Trophoblast cell (in vitro differentiated cells and primary cell): Measurements from ENCODE around the gene SSX2IP.
A peak's percentile ranks its signal among the peaks of the same experiment; 100 is the strongest.

ENCODE experiments used
- DNase-seq, 2 donors: peaks; one replicate each; pipeline ENCODE4 v3.0.0-alpha.2; 2016
- H2AFZ ChIP-seq: 2 replicates; pipeline ENCODE4 v1.6.1; 2013; ENCODE audit warnings: low read length, moderate library complexity, mild to moderate bottlenecking; ENCODE audit not compliant: insufficient read depth, poor library complexity
- H2AK5ac ChIP-seq: 2 replicates; pipeline ENCODE4 v1.6.1; 2013; ENCODE audit warnings: mild to moderate bottlenecking, low read length
- H2BK120ac ChIP-seq: 2 replicates; pipeline ENCODE4 v1.6.1; 2013; ENCODE audit warnings: low read length, mild to moderate bottlenecking, moderate library complexity; ENCODE audit not compliant: insufficient read depth, poor library complexity
- H2BK12ac ChIP-seq: 2 replicates; pipeline ENCODE4 v1.6.1; 2013; ENCODE audit warnings: mild to moderate bottlenecking, low read length, moderate library complexity
- H2BK5ac ChIP-seq: 2 replicates; pipeline ENCODE4 v1.6.1; 2013; ENCODE audit warnings: low read length, low read depth, moderate library complexity, mild to moderate bottlenecking; ENCODE audit not compliant: poor library complexity
- H3K14ac ChIP-seq: 2 replicates; pipeline ENCODE4 v1.6.1; 2013; ENCODE audit warnings: mild to moderate bottlenecking, low read length
- H3K18ac ChIP-seq: 2 replicates; pipeline ENCODE4 v1.6.1; 2013; ENCODE audit warnings: mild to moderate bottlenecking, low read length
- H3K23ac ChIP-seq: 2 replicates; pipeline ENCODE4 v1.6.1; 2013; ENCODE audit warnings: low read length
- H3K27ac ChIP-seq: 2 replicates; pipeline ENCODE4 v1.5.1; 2013; ENCODE audit warnings: low read depth, mild to moderate bottlenecking, inconsistent platforms, low read length, moderate library complexity
- H3K27me3 ChIP-seq: 2 replicates; pipeline ENCODE4 v1.6.1; 2013; ENCODE audit warnings: inconsistent platforms, mild to moderate bottlenecking, low read length, moderate library complexity; ENCODE audit not compliant: insufficient read depth
- H3K36me3 ChIP-seq, 2 experiments: 1 replicate in 1 of 2; 2 replicates in 1 of 2; pipeline ENCODE4 v1.6.1; 2013; ENCODE audit warnings: low read length in 2 of 2, mild to moderate bottlenecking in 2 of 2, moderate library complexity in 1 of 2; ENCODE audit not compliant: insufficient read depth in 2 of 2, control insufficient read depth in 1 of 2
- H3K4ac ChIP-seq: 2 replicates; pipeline ENCODE4 v1.6.1; 2013; ENCODE audit warnings: low read depth, mild to moderate bottlenecking, low read length, moderate library complexity
- H3K4me1 ChIP-seq, 2 experiments: 1 replicate in 1 of 2; 2 replicates in 1 of 2; pipeline ENCODE4 v1.6.1; 2013; ENCODE audit warnings: low read length in 2 of 2, mild to moderate bottlenecking in 2 of 2, moderate library complexity in 1 of 2; ENCODE audit not compliant: insufficient read depth in 2 of 2, control insufficient read depth in 1 of 2
- H3K4me2 ChIP-seq: 2 replicates; pipeline ENCODE4 v1.6.1; 2013; ENCODE audit warnings: inconsistent platforms, mild to moderate bottlenecking, low read length, moderate library complexity
- H3K4me3 ChIP-seq: 2 replicates; pipeline ENCODE4 v1.5.1; 2013; ENCODE audit warnings: mild to moderate bottlenecking, low read depth, low read length, inconsistent platforms
- H3K79me1 ChIP-seq: one replicate; pipeline ENCODE4 v1.6.1; 2013; ENCODE audit warnings: low read length
- H3K79me2 ChIP-seq: 2 replicates; pipeline ENCODE4 v1.6.1; 2013; ENCODE audit warnings: low read length, mild to moderate bottlenecking; ENCODE audit not compliant: control insufficient read depth, insufficient read depth, poor library complexity
- H3K9ac ChIP-seq: 2 replicates; pipeline ENCODE4 v1.6.1; 2013; ENCODE audit warnings: mild to moderate bottlenecking, low read length
- H3K9me3 ChIP-seq: 2 replicates; pipeline ENCODE4 v1.6.1; 2013; ENCODE audit warnings: low read depth, mild to moderate bottlenecking, control low read depth, inconsistent platforms, low read length; ENCODE audit not compliant: insufficient read depth
- H4K12ac ChIP-seq: 2 replicates; pipeline ENCODE4 v1.6.1; 2013; ENCODE audit warnings: low read depth, mild to moderate bottlenecking, low read length, moderate library complexity
- H4K8ac ChIP-seq: 2 replicates; pipeline ENCODE4 v1.6.1; 2013; ENCODE audit warnings: low read depth, mild to moderate bottlenecking, low read length, moderate library complexity
- H4K91ac ChIP-seq: one replicate; pipeline ENCODE4 v1.6.1; 2013; ENCODE audit warnings: low read depth, mild to moderate bottlenecking, low read length, moderate library complexity
- WGBS: extraction: QIAGEN DNeasy Blood & Tissue Kit; methylation state at CpG from one replicate; pipeline ENCODE4 v1.1.7; 2013; ENCODE audit warnings: missing lambda C conversion rate; ENCODE audit not compliant: insufficient read length, insufficient coverage; ENCODE audit errors: extremely low coverage; 5-methylcytosine and 5-hydroxymethylcytosine counted together

The SSX2IP gene

DNA sequence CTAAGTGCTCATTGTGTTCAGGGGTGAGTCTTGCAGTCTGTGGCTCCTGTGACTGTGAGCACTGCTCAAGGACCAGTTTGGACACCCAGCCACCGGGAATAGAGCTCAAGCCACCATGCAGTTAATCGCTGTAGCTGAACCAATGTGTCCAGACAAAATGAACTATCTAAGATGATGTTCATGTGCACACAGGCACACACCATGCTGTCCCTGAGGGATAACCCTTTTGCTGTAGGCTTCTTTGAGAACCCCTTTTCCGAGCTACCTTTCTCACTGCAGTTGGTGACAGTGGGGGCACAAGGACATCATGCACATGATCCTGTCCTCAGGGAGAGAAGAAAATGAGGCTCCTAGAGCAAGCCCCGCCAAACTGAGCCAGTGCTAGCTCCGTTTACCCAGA, 65.4 kb downstream of the SSX2IP start:
- Histone ChIP-seq H3K79me1 (peaks cover 26% of the 10 kb centered on the region), H2BK120ac (no peak overlapping the region), H2AFZ (no peak overlapping the region), H3K4me3 (no peak overlapping the region), H3K79me2 (peaks cover 4% of the 10 kb centered on the region), H2BK5ac (no peak overlapping the region), H4K8ac (no peak overlapping the region), H4K91ac (peak overlapping the region; percentile 79), H3K9me3 (no peaks in the 10 kb centered on the region), H2AK5ac (no peak overlapping the region), H3K14ac (peak overlapping the region; percentile 14), H4K12ac (no peak overlapping the region), H3K36me3 (no peaks in the 10 kb centered on the region), H3K27ac (no peak overlapping the region), H3K18ac (no peak overlapping the region), H2BK12ac (peak overlapping the region; percentile 5), H3K9ac (no peak overlapping the region), H3K4me2 (no peak overlapping the region), H3K27me3 (no peaks in the 10 kb centered on the region), H3K4ac (no peak overlapping the region), H3K23ac (no peak overlapping the region), H3K4me1 (peaks cover 2 to 13% of the 10 kb centered on the region in 2 experiments)
- WGBS = no CpG with 5 or more reads among the region's 5 CpGs
- DNase-seq = no peak

DNA sequence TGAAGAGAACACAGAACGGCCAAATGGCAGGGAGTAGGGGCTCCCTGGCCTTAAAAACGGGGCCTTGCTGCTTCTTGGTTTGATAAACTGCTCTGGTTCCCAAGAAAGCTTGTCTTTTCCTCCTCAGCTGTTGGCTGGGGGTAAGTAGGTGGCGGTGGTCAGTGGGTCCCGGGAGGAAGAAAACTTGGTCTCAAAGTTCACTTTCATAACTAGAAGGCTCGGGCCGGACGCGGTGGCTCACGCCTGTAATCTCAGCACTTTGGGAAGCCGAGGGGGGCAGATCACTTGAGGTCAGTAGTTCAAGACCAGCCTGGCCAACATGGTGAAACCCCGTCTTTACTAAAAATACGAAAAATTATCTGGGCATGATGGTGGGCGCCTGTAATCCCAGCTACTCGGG, 68.7 kb downstream of the SSX2IP start:
- H2AFZ ChIP-seq = no peak overlapping the region

DNA sequence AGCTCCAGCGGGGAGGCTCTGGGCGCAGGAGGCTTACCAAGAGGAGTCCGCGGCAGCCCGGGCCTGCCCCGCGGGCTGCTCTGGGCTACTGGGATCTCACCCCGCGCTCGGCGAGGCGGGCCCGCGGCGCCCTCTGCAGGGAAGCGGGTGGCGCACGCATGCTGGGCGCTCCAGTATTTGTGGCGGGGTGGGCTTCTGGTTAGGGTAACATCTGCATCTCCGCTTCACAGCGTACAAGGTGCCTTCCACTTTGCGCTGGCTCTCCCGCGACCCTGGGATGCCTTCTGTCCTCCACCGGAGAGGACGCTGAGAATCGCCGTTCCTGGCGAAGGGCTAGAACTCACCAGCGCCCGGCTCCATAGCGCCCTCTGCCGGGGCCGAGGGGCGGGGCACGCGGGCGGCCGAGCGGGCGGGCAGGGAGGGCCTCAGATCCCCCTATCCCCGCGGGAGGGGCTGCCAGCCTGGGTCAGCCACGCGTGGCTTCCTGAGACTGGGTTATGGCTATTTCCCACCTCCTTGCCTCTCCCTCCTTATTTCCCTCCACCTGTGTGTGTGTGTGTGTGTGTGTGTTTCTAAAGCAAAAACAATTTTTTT, 69.4 kb downstream of the SSX2IP start:
- peak overlapping the region; percentile 68 for H3K9ac ChIP-seq
- peak overlapping the region; percentile 79 for H2AK5ac ChIP-seq
- no peaks in the 10 kb centered on the region for H3K9me3 ChIP-seq
- peak overlapping the region; percentile 94 for H4K8ac ChIP-seq
- peak overlapping the region; percentile 74 for H3K4me3 ChIP-seq
- WGBS = no CpG with 5 or more reads among the region's 46 CpGs
- H3K4me1 ChIP-seq = peaks cover 2 to 15% of the 10 kb centered on the region in 2 experiments
- peaks cover 4% of the 10 kb centered on the region for H3K79me2 ChIP-seq
- peak overlapping the region; percentile 72 for H3K4ac ChIP-seq
- H2BK120ac ChIP-seq = peak overlapping the region; percentile 95
- H3K27me3 ChIP-seq = no peaks in the 10 kb centered on the region
- peak overlapping the region; percentile 87 for H3K4me2 ChIP-seq
- H3K23ac ChIP-seq = no peak overlapping the region
- DNase-seq = peak; percentile 69 to 82
- H3K27ac ChIP-seq = peak overlapping the region; percentile 61
- H3K36me3 ChIP-seq = no peaks in the 10 kb centered on the region
- H2BK12ac ChIP-seq = peak overlapping the region; percentile 97
- peak overlapping the region; percentile 89 for H4K91ac ChIP-seq
- peak overlapping the region; percentile 91 for H4K12ac ChIP-seq
- H3K79me1 ChIP-seq = peaks cover 26% of the 10 kb centered on the region
- H3K14ac ChIP-seq = peak overlapping the region; percentile 95
- peak overlapping the region; percentile 91 for H2BK5ac ChIP-seq
- H3K18ac ChIP-seq = peak overlapping the region; percentile 98
- peak overlapping the region; percentile 98 for H2AFZ ChIP-seq

More for the DNA sequence above, 68.7 kb downstream of the SSX2IP start:
- H2BK12ac ChIP-seq = peak overlapping the region; percentile 99
- peak overlapping the region; percentile 79 for H3K18ac ChIP-seq
- no peak for DNase-seq
- H3K27ac ChIP-seq = no peak overlapping the region
- no peak overlapping the region for H3K9ac ChIP-seq
- H2AK5ac ChIP-seq = peak overlapping the region; percentile 89
- peaks cover 4% of the 10 kb centered on the region for H3K79me2 ChIP-seq
- no peak overlapping the region for H3K4me3 ChIP-seq
- peak overlapping the region; percentile 16 for H2BK5ac ChIP-seq
- H3K9me3 ChIP-seq = no peaks in the 10 kb centered on the region
- peak overlapping the region; percentile 91 for H3K14ac ChIP-seq
- no peaks in the 10 kb centered on the region for H3K27me3 ChIP-seq
- peaks cover 2 to 15% of the 10 kb centered on the region in 2 experiments for H3K4me1 ChIP-seq
- H3K4me2 ChIP-seq = no peak overlapping the region
- H3K23ac ChIP-seq = no peak overlapping the region
- H3K36me3 ChIP-seq = no peaks in the 10 kb centered on the region
- H2BK120ac ChIP-seq = peak overlapping the region; percentile 96
- H4K12ac ChIP-seq = peak overlapping the region; percentile 64
- no peak overlapping the region for H3K4ac ChIP-seq
- no CpG with 5 or more reads among the region's 14 CpGs for WGBS
- no peak overlapping the region for H4K8ac ChIP-seq
- H4K91ac ChIP-seq = peak overlapping the region; percentile 93
- H3K79me1 ChIP-seq = peaks cover 26% of the 10 kb centered on the region

DNA sequence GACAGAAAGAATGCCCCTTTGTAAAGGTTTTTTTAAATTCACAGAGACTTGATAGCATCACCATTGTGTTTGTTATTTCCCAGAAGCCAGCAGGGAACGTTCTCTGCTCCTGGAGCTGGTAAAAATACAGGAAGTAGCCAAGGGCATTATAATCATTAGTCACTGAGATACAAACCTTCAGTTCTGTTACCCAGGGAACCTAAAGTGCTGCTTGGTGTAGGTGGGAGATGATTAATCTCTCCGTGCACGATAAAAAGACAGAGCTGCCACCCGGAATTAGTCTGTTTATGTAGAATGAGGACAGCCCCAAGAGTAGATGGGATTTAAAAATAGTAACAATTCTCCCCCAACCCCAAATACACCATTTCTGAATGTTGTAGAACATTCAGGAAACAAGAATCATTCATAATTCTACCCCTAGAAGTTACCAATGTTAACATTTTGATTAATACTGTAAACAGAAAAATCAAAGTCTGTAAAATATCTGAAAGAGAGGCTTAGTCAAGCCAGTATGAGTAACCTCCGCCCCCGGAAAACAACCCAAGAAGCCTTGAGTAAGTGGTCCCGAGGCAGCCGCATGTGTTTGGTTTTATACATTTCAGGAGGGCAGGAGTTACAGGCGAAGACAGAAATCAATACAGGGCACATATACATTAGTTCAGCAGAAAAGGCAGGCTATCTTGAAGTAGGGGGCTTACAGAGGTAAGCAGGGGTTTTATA, 70.7 kb downstream of the SSX2IP start:
- no peak overlapping the region for H3K23ac ChIP-seq
- H3K14ac ChIP-seq = no peak overlapping the region
- no CpG with 5 or more reads among the region's 9 CpGs for WGBS
- H3K4me2 ChIP-seq = no peak overlapping the region
- no peak overlapping the region for H4K12ac ChIP-seq
- H2BK120ac ChIP-seq = peak overlapping the region; percentile 29
- no peaks in the 10 kb centered on the region for H3K9me3 ChIP-seq
- H2BK12ac ChIP-seq = peak overlapping the region; percentile 66
- H3K79me2 ChIP-seq = peaks cover 4% of the 10 kb centered on the region
- no peak overlapping the region for H3K4ac ChIP-seq
- H3K4me3 ChIP-seq = no peak overlapping the region
- no peak overlapping the region for H2AFZ ChIP-seq
- H2BK5ac ChIP-seq = peak overlapping the region; percentile 76
- H3K9ac ChIP-seq = no peak overlapping the region
- H3K18ac ChIP-seq = no peak overlapping the region
- peak overlapping the region; percentile 56 for H4K91ac ChIP-seq
- H2AK5ac ChIP-seq = no peak overlapping the region
- DNase-seq = peak in 1 of 2 donors; percentile 29
- H3K79me1 ChIP-seq = peaks cover 17% of the 10 kb centered on the region
- H3K27ac ChIP-seq = peak overlapping the region; percentile 29
- no peaks in the 10 kb centered on the region for H3K36me3 ChIP-seq
- H3K27me3 ChIP-seq = no peaks in the 10 kb centered on the region
- H4K8ac ChIP-seq = peak overlapping the region; percentile 62
- H3K4me1 ChIP-seq = peaks cover 0 to 7% of the 10 kb centered on the region in 2 experiments
